HG03108 (cell line): ENCODE results near the gene TYMS.

Experiments
- ATAC-seq: cut with Tn5 transposase; IDR thresholded peaks from one replicate; pipeline ENCODE4 v1.9.1; 2021; ENCODE audit warnings: moderate library complexity; ENCODE audit not compliant: unreplicated experiment

TYMS gene

DNA sequence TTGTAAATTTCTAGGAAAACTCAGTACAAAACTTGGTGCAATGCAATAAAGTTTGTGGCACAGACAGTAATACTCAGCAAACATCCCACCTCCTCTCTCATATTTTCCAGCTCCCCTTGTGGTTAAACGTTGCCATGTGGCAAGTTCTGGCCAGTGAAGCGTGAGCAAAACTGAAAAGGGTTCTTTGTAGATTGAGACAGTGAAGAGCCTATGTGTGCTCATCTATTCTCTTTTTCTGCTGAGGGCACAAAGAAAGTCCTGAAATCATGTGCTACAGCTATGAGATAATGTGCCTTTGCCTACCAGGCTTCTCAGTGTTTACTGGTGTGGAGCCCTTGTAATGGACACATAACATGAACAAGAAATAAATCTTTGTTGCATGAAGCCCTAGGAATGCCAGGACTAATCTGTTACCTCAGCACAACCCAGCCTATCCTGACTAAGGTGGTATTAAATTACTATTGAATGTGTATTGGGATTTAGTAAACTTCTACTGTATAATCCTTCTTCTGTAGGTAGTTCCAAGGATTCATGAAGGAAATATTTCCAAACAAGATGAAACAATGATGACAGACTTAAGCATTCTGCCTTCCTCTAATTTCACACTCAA is 13.0 kb upstream of the TYMS start:
- peak; percentile 56 for ATAC-seq

DNA sequence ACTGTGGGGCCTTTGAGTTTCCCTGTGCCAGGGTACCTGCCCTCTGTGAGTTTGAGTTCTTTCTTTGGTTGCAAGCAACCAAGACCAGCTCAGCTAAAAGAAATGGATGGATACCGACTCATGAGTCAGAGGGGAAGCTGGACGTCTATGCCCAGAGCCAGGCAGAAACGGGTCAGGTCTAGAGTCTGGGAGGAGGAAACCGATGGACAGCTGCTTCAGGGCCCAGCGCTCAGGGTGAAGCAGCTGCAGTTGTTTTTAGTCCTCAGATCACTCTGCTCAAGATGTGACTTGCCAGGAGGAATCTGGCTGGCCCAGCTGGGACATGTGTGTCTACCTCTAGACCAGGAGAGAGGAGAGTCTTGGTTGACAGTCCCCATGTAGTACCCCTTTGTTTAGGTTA is 10.1 kb upstream of the TYMS start:
- ATAC-seq, result no peak

DNA sequence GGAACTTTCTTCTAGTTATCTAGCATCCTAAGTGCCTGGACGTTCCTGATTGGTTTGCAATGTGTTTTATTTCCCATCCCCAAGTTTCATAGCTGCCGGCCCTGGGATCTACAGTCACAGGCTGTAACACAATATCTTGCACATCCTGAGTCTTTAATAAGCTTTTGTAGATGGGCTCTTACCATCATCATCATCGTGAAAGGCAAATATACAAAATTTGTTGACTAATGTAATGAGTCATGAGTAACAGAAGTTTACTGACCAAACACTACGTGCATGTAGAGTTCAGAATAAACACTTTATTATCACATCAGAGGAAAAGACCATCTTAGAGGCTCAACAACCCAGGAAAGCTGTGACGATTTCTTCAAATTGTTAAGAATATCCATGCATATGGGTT is 8.1 kb upstream of the TYMS start:
- ATAC-seq, result no peak

DNA sequence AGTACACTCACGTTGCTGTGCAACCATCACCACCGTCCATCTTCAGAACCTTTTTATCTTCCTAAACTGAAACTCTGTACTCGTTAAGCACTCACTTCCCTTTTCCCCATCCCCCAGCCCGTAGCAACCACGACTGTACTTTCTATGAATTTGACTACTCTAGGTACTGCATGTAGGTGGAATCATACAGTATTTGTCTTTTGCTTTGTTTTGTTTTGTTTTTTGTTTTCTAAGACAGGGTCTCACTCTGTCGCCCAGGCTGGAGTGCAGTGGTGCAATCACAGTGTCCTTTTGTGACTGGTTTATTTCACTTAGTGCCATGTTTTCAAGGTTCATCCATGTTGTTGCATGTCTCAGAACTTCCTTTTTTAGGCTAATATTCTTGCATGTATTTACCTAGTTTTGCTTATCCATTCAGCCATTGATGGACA is 7.0 kb upstream of the TYMS start:
- ATAC-seq, result peak; percentile 92

DNA sequence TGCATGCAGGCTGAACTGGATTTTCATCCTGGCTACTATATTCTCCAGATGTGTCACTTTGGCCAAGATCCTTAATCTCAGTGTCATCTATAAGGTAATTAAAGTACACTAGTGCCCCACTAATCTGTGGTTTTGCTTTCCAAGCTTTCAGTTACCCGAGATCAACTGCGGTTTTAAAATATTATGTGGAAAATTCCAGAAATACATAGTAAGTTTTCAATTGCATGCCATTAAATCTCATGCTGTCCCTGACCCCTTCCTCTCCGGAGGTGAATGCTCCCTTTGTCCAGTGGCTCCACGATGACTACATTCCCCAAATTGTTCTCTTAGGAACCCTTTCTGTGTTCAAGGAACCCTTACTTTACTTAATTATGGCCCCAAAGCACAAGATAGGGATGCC is 5.3 kb upstream of the TYMS start:
- no peak for ATAC-seq

DNA sequence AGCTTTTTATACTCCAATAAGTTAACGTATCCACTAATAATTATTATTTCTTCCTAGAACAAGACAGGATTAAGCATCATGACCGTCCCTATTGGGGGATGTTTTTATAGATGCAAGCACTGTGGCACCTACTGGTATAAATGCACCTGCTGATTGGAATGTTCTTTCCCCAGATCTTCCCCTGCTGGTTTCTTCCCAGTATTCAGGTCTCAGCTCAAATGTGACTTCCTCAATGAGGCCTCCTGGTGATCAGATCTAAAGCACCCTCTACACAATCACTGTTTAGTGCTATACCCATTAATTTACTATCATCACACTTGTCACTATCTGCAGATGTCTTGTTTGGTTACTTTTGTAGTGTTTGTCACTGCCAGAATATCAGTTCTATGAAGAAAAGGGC is 3.9 kb upstream of the TYMS start:
- ATAC-seq, result no peak

DNA sequence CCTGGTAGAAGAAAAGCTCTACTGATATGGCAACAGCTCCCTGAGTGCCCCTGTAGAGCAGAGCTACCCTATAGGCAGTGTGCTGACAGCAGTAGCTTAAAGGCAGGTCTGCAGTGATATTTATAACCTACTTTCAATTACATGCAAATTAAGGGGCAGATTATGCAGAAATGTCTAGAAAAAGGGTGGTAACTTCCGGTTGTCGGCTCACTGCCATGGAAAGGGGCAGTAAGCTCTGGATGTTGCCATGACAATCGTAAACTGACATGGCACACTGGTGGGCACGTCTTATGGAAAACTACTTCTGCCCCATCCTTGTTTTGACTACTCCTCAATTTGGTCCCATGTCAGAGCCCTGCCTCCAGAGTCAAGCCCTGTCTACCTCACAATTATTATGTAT is 2.9 kb upstream of the TYMS start:
- no peak for ATAC-seq

DNA sequence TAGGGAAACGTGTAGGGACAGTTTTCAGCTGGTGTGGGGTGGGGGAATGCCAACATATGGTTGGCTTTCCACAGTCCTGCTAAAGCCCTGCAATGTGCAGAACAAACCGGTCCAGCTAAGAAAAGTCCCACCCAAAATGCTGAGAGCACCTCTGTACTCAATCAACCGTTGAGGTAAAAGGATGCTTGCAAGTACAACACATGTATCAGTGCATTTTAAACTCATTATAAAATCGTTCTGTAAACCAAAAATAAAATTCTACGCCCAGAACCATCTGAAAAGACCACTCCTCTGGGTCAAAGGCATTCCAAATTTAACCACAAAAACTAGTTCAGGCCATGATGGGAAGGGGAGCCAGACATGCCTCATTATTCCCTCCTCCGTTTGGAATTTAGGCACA is 2.0 kb upstream of the TYMS start:
- no peak for ATAC-seq

DNA sequence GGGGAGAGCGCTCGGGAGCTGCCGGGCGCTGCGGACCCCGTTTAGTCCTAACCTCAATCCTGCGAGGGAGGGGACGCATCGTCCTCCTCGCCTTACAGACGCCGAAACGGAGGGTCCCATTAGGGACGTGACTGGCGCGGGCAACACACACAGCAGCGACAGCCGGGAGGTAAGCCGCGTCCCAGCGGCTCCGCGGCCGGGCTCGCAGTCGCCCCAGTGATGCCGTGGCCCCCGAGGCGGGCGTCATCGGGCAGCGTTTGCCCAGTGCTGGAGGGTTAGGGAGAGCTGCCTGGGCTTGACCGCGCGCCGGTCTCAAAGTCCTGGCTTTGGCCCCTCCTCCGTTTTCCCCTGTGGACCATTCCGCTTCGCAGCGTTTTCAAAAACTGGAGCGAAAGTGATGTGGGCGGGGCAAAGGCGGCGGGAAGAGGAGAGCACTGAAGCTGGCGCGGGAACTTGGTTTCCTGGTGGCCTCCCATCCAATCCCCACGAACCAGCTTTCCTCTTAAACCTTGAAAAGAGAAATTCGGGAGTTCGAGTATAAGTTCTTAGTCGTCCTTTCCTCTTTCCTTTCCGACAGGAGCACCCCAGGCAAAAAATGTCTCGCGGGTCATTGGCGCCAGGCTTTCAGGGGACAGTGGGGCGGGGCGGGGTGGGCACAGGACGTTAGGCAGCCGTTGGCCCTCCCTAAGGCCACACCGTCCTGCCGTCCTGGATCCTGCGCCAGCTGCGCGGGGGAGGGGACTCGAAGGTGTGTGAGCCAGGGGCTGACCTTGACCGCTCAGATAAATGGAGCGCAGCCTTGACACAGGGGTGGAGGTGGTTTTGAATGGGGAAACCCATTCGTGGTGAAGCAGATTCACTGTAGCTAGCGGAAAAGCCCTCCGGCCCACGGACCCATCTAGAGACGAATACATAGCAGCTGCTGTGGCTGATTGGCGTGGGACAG is 821 bp downstream of the TYMS start:
- ATAC-seq, result peak; percentile 55

DNA sequence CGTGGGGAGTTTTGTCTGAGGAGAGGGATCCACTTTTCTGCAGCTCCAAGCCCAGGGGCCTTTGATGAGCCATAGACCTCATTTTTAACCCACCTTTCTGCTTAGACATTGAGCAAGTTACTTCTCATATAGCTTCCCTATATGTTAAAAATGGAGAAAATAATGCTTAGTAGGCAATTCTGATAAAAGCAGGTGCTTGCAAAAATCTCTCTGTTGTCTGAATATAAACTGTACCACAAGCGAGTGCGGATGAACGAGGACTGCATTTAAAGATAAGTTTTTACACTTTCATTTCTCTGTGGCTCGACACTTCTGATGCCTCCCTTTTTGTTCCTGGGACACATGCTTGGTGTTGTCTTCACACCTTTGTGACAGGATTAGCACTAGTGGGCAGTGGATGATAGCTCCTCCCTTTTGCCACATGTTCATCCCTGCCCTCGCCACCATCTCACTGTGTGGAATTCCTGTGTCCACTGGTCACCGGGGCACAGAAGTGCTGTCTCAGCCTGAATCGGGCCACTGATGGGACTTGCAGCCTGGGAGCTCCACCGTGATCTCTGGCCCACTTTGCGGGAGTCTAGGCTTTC is 1.6 kb downstream of the TYMS start:
- no peak for ATAC-seq

DNA sequence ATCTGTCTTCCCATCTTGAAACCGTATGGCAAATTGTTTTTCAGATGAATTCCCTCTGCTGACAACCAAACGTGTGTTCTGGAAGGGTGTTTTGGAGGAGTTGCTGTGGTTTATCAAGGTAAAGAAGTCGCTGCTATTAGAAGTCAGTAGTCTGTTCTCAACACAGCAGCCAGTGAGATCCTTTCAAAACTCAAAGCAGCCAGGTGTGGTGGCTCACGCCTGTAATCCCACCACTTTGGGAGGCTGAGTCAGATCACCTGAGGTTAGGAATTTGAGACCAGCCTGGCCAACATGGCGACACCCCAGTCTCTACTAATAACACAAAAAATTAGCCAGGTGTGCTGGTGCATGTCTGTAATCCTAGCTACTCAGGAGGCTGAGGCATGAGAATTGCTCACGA is 2.1 kb downstream of the TYMS start:
- ATAC-seq, result no peak

DNA sequence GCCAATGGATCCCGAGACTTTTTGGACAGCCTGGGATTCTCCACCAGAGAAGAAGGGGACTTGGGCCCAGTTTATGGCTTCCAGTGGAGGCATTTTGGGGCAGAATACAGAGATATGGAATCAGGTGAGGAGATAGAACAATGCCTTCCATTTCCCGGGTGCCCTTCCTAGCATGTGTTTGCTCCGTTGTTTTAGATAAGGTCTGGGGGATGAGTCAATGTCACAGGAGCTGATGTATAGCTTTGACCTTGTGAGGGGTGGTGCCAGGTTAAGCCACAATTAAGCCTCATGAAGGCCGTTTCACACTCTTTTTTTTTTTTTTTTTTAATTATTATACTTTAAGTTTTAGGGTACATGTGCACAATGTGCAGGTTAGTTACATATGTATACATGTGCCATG is 4.7 kb downstream of the TYMS start:
- ATAC-seq, result no peak

DNA sequence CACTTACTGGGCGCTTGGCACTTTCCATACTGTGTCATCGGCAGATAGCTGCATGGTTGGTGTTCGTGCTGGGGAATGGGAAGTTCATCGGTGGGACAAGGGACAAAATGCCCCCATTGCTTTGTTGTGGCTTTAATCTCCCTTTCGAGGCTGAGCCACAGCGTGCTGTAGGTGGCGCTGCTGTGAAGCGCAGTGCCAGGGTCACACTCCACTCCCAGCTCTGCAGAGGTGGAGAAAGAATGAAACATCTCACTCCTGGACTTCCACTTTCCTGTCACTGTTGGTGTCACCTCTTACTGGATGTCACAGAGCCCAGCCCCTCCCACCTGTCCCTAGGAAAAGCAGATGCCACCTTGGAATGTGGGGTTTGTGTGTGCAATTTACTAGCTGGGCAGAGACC is 8.7 kb downstream of the TYMS start:
- no peak for ATAC-seq

DNA sequence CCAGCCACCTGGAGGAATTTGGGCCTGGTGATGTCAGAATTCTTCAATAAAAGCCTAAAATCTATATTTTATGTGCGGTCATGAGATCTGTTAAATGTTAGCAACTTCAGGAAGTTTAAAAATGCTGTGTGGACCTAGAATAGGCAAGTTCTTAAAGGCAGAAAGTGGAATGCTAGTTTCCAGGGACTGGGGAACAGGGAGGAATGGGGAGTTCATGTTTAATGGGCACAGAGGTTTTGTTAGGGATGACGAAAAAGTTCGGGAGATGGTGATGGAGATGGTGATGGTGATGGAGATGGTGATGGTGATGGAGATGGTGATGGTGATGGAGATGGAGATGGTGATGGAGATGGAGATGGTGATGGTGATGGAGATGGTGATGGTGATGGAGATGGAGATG is 9.2 kb downstream of the TYMS start:
- ATAC-seq, result no peak

DNA sequence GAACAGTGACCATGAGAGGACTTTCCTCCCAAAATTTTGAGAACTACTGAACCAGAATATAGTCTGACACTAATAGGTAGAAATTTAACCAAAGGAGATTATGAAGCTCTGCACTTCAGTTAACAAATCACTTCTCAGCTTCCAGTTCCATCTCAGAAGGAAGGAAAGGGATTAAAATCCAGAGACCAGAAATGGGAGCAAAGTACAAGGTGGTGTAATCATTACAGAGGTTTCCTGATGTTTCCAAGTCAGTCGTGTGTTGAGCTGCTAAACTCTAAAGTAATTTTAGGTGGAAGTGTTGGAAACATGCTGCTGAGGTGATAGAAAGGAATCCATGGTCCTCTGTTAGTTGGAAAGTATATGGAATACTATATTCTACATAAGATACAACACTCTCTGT is 10.8 kb downstream of the TYMS start:
- no peak for ATAC-seq

DNA sequence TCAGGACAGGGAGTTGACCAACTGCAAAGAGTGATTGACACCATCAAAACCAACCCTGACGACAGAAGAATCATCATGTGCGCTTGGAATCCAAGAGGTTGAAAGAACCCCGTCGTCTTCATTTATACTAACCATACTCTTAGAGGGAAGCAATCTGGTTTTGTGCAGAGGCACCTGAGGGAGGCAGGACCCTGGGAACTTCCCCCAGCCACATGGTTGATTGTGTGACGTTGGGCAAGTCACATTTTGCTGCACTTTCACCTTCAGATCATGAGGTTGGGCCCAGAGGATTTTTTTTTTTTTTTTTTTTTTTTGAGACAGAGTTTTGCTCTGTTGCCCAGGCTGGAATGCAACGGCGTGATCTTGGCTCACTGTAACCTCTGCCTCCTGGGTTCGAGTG is 11.6 kb downstream of the TYMS start:
- no peak for ATAC-seq

DNA sequence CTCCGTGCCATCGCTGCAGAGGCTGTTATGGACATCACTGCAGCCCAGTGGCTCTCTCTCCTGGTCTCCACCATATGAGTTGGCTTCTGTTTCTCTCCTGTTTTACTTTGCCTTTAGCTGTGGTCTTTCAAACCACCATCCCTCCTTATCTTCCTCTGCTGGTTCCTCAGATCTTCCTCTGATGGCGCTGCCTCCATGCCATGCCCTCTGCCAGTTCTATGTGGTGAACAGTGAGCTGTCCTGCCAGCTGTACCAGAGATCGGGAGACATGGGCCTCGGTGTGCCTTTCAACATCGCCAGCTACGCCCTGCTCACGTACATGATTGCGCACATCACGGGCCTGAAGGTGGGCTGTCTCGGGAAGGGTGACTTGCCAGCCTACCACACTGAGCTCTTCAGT is 13.1 kb downstream of the TYMS start:
- ATAC-seq, result no peak

DNA sequence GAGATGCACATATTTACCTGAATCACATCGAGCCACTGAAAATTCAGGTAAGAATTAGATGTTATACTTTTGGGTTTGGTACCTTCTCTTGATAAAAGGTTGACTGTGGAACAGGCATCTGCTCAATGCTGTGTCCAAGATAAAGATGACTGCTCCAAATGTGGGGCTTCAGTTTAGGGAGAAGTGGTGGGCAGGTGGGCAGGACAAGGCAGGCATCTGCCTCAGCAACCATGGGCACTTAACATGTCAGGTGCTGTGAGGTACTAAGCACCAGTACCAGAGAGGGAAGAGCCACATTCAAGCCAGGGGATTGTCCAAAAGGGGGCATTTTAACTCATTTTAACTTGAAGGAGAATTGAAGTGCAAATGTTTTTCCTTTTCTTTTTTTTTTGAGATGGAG is 14.0 kb downstream of the TYMS start:
- no peak for ATAC-seq

DNA sequence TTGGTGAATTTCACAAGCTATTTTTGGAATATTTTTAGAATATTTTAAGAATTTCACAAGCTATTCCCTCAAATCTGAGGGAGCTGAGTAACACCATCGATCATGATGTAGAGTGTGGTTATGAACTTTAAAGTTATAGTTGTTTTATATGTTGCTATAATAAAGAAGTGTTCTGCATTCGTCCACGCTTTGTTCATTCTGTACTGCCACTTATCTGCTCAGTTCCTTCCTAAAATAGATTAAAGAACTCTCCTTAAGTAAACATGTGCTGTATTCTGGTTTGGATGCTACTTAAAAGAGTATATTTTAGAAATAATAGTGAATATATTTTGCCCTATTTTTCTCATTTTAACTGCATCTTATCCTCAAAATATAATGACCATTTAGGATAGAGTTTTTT is 15.9 kb downstream of the TYMS start:
- no peak for ATAC-seq

DNA sequence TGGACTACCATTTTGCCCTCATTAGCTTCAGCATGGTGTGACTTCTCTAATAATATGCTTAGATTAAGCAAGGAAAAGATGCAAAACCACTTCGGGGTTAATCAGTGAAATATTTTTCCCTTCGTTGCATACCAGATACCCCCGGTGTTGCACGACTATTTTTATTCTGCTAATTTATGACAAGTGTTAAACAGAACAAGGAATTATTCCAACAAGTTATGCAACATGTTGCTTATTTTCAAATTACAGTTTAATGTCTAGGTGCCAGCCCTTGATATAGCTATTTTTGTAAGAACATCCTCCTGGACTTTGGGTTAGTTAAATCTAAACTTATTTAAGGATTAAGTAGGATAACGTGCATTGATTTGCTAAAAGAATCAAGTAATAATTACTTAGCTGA is 16.3 kb downstream of the TYMS start:
- ATAC-seq, result no peak

DNA sequence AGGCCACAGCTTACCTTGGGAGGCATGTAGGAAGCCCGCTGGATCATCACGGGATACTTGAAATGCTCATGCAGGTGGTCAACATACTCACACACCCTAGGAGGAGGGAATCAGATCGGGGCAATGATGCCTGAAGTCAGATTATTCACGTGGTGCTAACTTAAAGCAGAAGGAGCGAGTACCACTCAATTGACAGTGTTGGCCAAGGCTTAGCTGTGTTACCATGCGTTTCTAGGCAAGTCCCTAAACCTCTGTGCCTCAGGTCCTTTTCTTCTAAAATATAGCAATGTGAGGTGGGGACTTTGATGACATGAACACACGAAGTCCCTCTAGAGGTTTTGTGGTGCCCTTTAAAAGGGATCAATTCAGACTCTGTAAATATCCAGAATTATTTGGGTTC is 17.9 kb downstream of the TYMS start:
- no peak for ATAC-seq

DNA sequence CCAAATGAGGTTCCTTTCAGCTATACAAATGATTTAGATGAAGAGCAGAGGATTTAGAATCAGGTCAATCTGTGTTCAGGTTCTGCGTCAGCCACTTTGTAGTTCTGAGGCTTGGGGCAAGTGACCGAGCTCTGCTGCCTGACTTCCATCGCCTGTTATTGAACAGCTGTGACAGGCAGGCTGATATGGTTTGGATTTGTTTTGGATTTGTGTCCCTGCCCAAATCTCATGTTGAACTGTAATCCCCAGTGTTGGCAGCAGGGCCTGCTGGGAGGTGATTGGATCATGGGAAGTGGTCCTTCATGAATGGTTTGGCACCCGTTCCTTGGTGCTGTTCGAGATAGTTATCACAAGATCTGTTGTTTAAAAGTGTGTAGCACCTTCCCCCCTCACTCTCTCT is 18.6 kb downstream of the TYMS start:
- ATAC-seq, result no peak
